SK-N-SH treated with all-trans-retinoic acid at 6 μM for 48 hours (cell line): ENCODE data around the gene CSNK2A1.

Source experiments
- ATAC-seq: fragments of 200-7000 bp; cut with Tn5 transposase; 3 replicates; pipeline ENCODE4 v1.9.1; 2020; ENCODE audit warnings: mild to moderate bottlenecking, moderate library complexity
- BACH2 ChIP-seq: fragments of 250-450 bp; sonication (Bioruptor Pico); IDR thresholded peaks from 2 replicates; pipeline ENCODE4 v1.9.0; 2021; ENCODE audit warnings: mild to moderate bottlenecking, borderline replicate concordance
- CREB5 ChIP-seq: fragments of 250-450 bp; sonication (Bioruptor Pico); IDR thresholded peaks from 2 replicates; pipeline ENCODE4 v1.5.1; 2020; ENCODE audit warnings: low read depth, mild to moderate bottlenecking, moderate library complexity
- CSDC2 ChIP-seq: fragments of 250-450 bp; sonication (Bioruptor Pico); IDR thresholded peaks from 2 replicates; pipeline ENCODE4 v1.5.0; 2020; ENCODE audit warnings: mild to moderate bottlenecking, moderate library complexity
- CSRNP3 ChIP-seq: fragments of 250-450 bp; sonication (Bioruptor Pico); IDR thresholded peaks from 2 replicates; pipeline ENCODE4 v1.5.1; 2021; ENCODE audit warnings: mild to moderate bottlenecking, moderate library complexity
- ESRRG ChIP-seq: fragments of 250-450 bp; sonication (Bioruptor Pico); IDR thresholded peaks from 2 replicates; pipeline ENCODE4 v1.6.1; 2021; ENCODE audit warnings: mild to moderate bottlenecking
- GLIS3 ChIP-seq: fragments of 250-450 bp; sonication (Bioruptor Pico); IDR thresholded peaks from 2 replicates; pipeline ENCODE4 v1.5.0; 2020; ENCODE audit warnings: mild to moderate bottlenecking, moderate library complexity
- ISL1 ChIP-seq: fragments of 250-450 bp; sonication (Bioruptor Pico); IDR thresholded peaks from 2 replicates; pipeline ENCODE4 v2.1.2; 2022; ENCODE audit warnings: mild to moderate bottlenecking, moderate library complexity
- OSR1 ChIP-seq: fragments of 250-450 bp; sonication (Bioruptor Pico); IDR thresholded peaks from 2 replicates; pipeline ENCODE4 v1.8.0; 2022; ENCODE audit warnings: moderate library complexity, mild to moderate bottlenecking, inconsistent platforms
- PATZ1 ChIP-seq: fragments of 250-450 bp; sonication (Bioruptor Pico); IDR thresholded peaks from 2 replicates; pipeline ENCODE4 v1.8.0; 2020; ENCODE audit warnings: mild to moderate bottlenecking, moderate library complexity, borderline replicate concordance
- POU6F1 ChIP-seq: fragments of 250-450 bp; sonication (Bioruptor Pico); IDR thresholded peaks from 2 replicates; pipeline ENCODE4 v1.8.0; 2021; ENCODE audit warnings: low read depth, mild to moderate bottlenecking, moderate library complexity, borderline replicate concordance
- PPARA ChIP-seq: fragments of 250-450 bp; sonication (Bioruptor Pico); IDR thresholded peaks from 2 replicates; pipeline ENCODE4 v1.5.0; 2020; ENCODE audit warnings: mild to moderate bottlenecking, borderline replicate concordance
- RARB ChIP-seq: fragments of 250-450 bp; sonication (Bioruptor Pico); IDR thresholded peaks from 2 replicates; pipeline ENCODE4 v1.8.0; 2021; ENCODE audit warnings: mild to moderate bottlenecking, moderate library complexity
- SNAI2 ChIP-seq: fragments of 250-450 bp; sonication (Bioruptor Pico); IDR thresholded peaks from 2 replicates; pipeline ENCODE4 v1.5.0; 2020; ENCODE audit warnings: mild to moderate bottlenecking, moderate library complexity
- TCF4 ChIP-seq: fragments of 250-450 bp; sonication (Bioruptor Pico); IDR thresholded peaks from 2 replicates; pipeline ENCODE4 v1.8.0; 2021; ENCODE audit warnings: mild to moderate bottlenecking, moderate library complexity, borderline replicate concordance
- TOX ChIP-seq: fragments of 250-450 bp; sonication (Bioruptor Pico); IDR thresholded peaks from 2 replicates; pipeline ENCODE4 v1.8.0; 2021; ENCODE audit warnings: mild to moderate bottlenecking, moderate library complexity, borderline replicate concordance
- TSHZ2 ChIP-seq: fragments of 250-450 bp; sonication (Bioruptor Pico); IDR thresholded peaks from 2 replicates; pipeline ENCODE4 v1.5.0; 2020; ENCODE audit warnings: mild to moderate bottlenecking, moderate library complexity
- ZC3H10 ChIP-seq: fragments of 250-450 bp; sonication (Bioruptor Pico); IDR thresholded peaks from 2 replicates; pipeline ENCODE4 v1.5.1; 2021; ENCODE audit warnings: mild to moderate bottlenecking, moderate library complexity
- ZFP3 ChIP-seq: fragments of 250-450 bp; sonication (Bioruptor Pico); IDR thresholded peaks from 2 replicates; pipeline ENCODE4 v1.5.0; 2020; ENCODE audit warnings: mild to moderate bottlenecking, moderate library complexity
- ZFP30 ChIP-seq: fragments of 450-650 bp; formaldehyde crosslinking; IDR thresholded peaks from 2 replicates; pipeline ENCODE4 v1.5.0; 2022; ENCODE audit warnings: mild to moderate bottlenecking, moderate library complexity
- ZNF565 ChIP-seq: fragments of 450-650 bp; formaldehyde crosslinking; conservative IDR thresholded peaks from 2 replicates; pipeline ENCODE4 v1.5.0; 2020; ENCODE audit warnings: low read depth, mild to moderate bottlenecking, moderate library complexity
- ZNF70 ChIP-seq: fragments of 450-650 bp; formaldehyde crosslinking; IDR thresholded peaks from 2 replicates; pipeline ENCODE4 v1.5.0; 2020; ENCODE audit warnings: mild to moderate bottlenecking, moderate library complexity
- ZNF8 ChIP-seq: fragments of 450-650 bp; formaldehyde crosslinking; IDR thresholded peaks from 2 replicates; pipeline ENCODE4 v1.5.0; 2020; ENCODE audit warnings: mild to moderate bottlenecking, moderate library complexity

The CSNK2A1 gene

GRCh38 chr20:560680-561079 lies 17.1 kb upstream of the CSNK2A1 start:
- ATAC-seq = 0 out of 3 replicates have a peak, but pooled peaks have one; percentile 18
- no peak for TF ChIP-seq ZFP30 (CRISPR knock-in tag)

- no peak for TF ChIP-seq RARB (CRISPR knock-in tag)
- TF ChIP-seq ISL1 (CRISPR knock-in tag) = no peak
- no peak for TF ChIP-seq TCF4 (CRISPR knock-in tag)
- TF ChIP-seq SNAI2 (CRISPR knock-in tag) = no peak
- TF ChIP-seq CSDC2 (CRISPR knock-in tag) = no peak
- TF ChIP-seq POU6F1 = no peak
- TF ChIP-seq PATZ1 (CRISPR knock-in tag) = no peak
- TF ChIP-seq BACH2 (CRISPR knock-in tag) = no peak
- TF ChIP-seq CREB5 = no peak
- no peak for TF ChIP-seq ZNF70
- no peak for TF ChIP-seq OSR1
- TF ChIP-seq ZC3H10 (CRISPR knock-in tag) = no peak
- TF ChIP-seq ZNF8 (CRISPR knock-in tag) = no peak
- no peak for ATAC-seq
Observed at GRCh38 chr20:558117-558516, 14.5 kb upstream of the CSNK2A1 start.

- ATAC-seq = no peak
- no peak for TF ChIP-seq TOX
- no peak for TF ChIP-seq ZNF70
- no peak for TF ChIP-seq GLIS3 (CRISPR knock-in tag)
- no peak for TF ChIP-seq ZNF8 (CRISPR knock-in tag)
- no peak for TF ChIP-seq ESRRG (CRISPR knock-in tag)
- TF ChIP-seq CSRNP3 = no peak
- TF ChIP-seq PPARA (CRISPR knock-in tag) = no peak
- no peak for TF ChIP-seq BACH2 (CRISPR knock-in tag)
- no peak for TF ChIP-seq RARB (CRISPR knock-in tag)
- TF ChIP-seq ZC3H10 (CRISPR knock-in tag) = no peak
- no peak for TF ChIP-seq TCF4 (CRISPR knock-in tag)
- TF ChIP-seq SNAI2 (CRISPR knock-in tag) = no peak
- no peak for TF ChIP-seq ZNF565 (CRISPR knock-in tag)
- no peak for TF ChIP-seq PATZ1 (CRISPR knock-in tag)
Observed at GRCh38 chr20:556984-557383, 13.4 kb upstream of the CSNK2A1 start.

- peak; percentile 59 for ATAC-seq
- TF ChIP-seq ZNF70 (no peak), PPARA (CRISPR knock-in tag) (no peak), CREB5 (no peak), TOX (no peak), ZFP3 (CRISPR knock-in tag) (no peak), POU6F1 (no peak), TCF4 (CRISPR knock-in tag) (no peak), CSDC2 (CRISPR knock-in tag) (no peak), TSHZ2 (CRISPR knock-in tag) (no peak)
Observed at GRCh38 chr20:555976-556385, 12.4 kb upstream of the CSNK2A1 start.
